Right kidney (tissue), 1 donor: ENCODE data around the gene PLA2G4F.

Source experiments
- DNase-seq: peaks from one replicate; pipeline ENCODE4 v3.0.0-alpha.2; 2016

The PLA2G4F gene

GRCh38 chr15:42165106-42165505 lies 8.7 kb upstream of the PLA2G4F start:
- no peak for DNase-seq

DNA sequence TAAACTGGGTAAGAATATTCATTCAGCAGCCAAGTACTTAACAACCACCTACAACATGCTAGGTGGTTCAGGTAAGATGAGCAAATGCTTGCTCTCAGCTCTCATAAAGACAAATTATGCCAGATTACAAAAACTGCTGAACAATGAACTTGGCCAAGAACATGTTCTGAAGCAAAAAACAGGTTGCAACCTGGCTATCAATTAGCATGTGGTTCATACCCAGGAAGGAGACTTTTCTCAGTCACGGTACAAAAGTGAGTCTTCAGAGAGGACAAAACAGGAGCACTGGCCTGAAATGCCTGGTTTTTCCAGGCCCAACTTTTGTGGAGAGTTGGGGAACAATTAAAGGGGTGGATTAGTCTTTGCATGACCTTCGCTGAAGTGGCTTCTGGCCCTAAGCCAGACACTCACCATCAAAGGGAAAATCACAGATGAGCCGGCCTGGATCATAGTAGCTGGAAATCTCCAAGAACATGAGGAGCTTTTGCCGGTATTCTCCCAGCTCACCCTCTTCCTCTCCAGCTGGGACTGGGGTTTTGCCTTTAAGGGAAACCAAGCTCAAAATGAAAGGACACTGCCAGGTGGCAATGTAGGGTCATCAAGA lies 7.6 kb upstream of the PLA2G4F start:
- no peak for DNase-seq

GRCh38 chr15:42163291-42163690 lies 6.9 kb upstream of the PLA2G4F start:
- no peak for DNase-seq

DNA sequence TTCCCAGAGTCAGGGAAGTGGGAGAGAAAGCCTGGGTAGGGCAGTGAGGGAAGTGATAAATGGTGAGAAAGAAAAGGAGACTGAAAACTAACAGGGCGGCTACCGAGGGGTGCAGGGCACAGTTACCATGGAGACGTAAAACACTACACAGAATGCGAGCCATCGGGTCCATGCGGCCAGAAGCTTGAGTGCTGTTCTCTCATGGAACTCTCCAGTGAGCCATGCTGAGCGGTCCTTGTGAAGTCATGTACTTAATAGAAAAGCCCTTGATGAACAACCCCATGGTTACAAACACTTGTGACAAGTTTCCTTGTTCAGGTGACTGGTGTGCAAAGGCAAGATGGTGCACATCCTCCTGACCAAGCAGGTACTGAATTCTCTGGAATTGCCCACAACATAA lies 3.7 kb upstream of the PLA2G4F start:
- no peak for DNase-seq

DNA sequence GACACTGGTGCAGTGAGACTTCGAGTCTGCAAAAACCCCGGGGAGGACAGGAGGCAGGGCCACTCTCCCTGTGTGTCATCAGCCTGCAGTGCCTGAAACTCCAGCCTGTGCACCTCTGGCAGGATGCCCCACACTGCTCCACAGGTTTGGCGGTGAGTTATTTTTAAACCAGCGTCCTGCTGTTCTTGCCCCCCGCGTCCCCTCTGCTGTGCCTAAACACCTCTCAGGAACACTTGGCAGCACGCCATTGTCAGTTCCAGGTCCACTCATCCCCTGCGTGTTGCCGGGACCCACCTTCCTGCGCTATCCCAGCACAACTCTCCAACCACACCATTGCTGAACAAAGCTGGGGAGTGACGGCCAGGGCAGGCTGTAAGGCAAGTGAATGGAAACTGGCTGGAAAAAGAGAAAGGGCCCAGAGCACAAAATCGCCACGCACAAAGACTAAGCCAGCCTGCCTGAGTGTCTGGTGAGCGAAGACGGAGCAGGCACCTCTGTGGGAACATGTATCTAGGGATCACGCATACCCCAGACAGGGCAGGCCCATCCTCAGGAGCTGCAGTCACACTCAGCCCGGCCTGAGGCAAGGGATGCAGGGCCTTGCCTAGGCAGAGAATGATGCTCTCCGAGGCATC lies 3.1 kb upstream of the PLA2G4F start:
- no peak for DNase-seq

DNA sequence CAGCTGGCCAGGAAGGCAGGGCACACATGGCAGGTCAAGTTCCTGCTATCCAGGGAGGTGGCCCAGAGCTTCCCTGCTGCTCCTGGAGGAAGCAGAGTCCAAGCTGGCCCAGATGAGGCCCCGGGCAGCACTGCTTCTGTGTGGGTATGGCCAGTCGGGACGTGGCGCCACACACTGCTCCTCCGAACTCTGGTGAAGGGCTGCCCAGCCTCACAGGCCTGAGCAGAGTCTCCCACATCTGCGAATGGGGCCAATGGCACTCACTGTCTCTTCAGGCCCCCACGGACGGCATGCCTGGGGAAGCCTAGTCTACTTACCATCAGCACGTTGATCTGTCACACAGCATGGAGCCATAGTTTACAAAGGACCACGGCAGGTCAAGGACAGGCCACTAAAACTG lies 2.5 kb upstream of the PLA2G4F start:
- no peak for DNase-seq

GRCh38 chr15:42157981-42158765 lies 1.7 kb upstream of the PLA2G4F start:
- no peak for DNase-seq

DNA sequence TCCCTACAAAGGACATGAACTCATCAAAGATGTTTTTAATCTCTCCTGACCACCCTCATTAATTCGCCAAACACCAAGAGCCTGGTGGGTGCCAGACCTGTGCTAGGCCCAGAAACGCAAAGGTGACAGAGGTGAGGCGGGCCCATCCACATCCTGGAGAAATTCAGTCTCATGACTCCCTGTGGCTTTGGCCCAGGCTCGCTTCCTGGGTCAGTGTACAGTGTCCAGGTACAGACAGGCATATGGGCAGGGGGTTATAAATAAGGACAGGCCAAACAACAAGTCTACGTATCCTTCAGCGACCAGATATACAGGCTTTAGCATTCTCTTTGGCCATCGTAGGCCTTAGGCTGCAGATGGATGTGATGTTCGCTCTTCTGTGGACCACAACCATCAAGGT lies 945 bp upstream of the PLA2G4F start:
- no peak for DNase-seq

DNA sequence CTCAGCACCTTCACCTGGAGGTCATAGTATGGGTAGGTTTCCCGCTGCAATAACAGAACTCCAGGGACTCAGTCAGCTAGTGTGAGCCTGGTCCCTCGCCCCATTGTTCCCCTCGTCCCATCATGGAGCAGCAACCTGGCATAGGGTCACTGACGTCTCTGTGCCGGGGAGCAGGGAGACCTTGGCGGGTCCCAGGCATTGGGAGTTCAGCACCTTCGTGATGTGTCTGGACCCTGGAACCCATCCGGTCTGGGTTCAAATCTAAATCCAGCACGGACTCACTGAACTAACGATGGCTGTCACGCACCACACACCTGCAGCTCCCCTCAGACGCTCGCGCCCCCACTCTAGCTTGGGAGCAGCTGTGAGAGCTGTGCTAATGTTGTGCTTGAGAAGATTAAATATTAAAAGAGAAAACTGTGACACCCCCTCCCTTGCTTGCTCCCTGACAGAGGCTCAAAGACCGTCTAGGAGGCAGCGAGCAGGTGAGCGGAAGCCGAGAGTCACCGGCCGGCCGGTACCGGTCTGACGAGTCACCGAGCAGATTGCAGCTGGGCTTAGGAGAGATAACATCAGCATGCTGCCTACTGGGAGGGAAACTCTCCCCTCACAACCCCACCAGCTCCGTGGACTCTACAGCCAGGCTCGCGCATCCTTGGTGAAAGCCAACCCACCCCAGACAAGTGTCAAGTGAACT lies 742 bp downstream of the PLA2G4F start:
- peak; percentile 51 for DNase-seq

DNA sequence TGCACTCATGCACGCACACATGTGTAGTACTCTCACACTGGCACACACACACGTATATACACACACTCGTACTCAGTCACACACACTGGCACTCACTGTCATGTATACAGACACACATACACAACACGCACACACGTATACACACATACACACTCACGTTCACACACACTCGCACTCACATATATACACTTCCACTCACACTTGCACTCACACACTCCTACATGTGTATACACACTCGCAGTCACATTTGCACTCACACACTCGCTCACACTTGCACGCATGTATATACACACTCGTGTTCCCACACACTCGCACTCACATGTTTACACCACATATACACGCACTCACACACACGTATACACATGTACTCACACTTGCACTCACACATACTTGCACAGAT lies 1.5 kb downstream of the PLA2G4F start:
- peak; percentile 61 for DNase-seq

GRCh38 chr15:42154212-42154941 lies 2.1 kb downstream of the PLA2G4F start:
- peak; percentile 63 for DNase-seq

DNA sequence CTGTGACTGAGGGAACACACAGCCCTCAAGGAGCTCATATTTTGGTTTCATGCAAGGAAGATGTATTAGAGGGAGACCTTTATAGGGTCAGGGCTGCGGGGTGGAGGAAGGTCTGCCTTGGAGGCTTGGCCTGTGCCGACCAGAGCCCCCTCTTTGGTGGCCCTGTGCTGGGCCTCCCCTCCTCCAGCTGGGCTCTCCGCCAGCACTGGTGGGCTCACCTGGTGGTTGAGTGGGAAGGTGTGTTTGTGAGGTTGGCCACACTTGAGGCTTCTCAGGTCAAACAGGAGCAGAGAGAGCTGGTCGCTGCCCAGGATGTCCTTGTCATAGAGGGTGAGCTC lies 2.6 kb downstream of the PLA2G4F start:
- DNase-seq, result no peak

DNA sequence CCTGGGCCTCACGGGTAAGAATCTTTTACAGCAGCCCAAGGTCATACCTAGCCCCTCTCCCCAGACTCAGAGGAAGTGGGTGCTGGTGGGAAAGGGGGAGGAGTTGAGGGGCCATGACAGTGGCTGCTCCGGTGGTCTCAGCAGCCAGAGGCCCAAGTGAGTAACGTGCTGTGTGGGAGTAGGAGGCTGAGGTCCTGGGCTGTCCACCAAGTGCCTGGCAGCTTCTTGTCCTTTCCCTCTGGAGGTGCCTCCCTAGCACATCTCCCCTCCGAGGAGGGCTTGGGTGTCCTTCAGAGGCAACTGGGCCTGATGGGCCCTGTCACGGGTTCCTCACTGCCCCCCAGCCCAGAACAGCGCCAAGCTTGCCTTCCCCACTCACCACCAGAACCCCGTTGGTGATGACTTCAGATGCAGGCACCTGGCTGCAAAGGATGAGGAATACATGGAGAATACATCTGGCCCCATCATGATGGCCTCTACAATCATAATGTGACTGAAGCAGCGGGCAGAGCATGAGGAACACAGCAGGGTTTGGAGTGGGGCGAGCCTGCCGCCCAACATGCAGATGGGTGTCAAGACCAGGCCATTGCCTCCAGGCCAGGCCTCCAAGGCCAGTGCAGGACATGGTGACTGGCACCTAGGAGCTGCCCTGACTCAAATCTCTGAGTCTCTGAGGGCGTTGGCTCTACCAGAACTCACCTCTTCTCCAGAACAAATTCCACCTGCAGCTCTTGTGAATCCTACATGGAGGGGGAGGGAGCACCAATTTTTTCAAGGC lies 3.3 kb downstream of the PLA2G4F start:
- DNase-seq, result no peak

DNA sequence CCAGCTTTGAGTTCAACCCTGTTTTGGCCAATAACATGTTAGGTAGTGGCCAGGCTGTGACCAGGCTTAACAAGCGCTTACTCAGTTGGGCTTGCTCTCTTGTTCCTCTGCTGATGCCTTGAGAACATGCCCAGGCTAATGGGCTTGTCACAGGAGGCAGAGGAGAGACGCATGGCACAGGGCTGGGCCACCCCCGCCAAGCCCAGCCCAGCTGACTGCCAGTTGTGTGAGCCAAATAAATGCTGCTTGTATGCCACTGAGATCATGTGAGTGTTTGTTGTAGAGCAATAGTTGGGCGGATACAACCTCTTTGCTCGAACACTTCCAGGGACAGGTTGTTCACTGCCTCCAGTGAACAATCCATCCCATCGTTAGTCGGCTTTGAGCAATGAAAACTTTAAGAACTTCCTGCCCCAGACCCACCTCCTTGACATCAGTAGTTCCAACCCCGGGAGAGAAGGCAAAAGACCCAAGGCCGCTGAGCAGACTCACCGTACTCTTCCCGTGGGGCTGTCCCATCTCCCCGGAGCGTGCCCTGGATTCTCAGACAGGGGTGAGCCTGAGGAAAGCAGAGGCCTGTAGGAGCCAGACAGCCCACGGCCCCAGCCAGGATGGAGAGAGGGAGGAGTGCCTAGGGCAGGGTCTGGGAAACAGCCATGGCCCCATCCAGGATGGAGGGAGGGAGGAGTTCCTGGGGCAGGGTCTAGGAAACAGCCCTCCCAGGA lies 4.1 kb downstream of the PLA2G4F start:
- no peak for DNase-seq

DNA sequence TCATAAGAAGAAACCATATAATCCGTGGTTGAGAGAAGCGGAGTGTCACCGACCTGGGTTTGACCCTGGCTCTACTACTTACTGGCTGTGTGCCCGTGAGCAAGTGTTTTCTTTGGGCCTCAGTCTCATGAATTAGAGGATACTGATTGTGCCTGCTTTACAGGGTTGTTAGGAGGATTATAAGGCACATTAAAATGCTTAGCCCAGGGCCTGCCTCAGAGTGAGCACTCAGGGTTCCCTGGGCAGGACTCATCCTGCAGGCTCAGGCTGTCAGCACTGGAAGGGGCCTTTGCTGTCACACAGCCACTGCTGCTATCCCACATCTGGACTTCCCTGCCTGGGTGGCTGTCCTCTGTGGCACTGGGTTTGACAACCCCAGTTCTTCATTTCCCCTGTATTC lies 4.7 kb downstream of the PLA2G4F start:
- no peak for DNase-seq

- DNase-seq, result no peak
Observed at GRCh38 chr15:42151141-42151561, 5.3 kb downstream of the PLA2G4F start.

GRCh38 chr15:42150219-42150970 lies 6.0 kb downstream of the PLA2G4F start:
- DNase-seq, result no peak

DNA sequence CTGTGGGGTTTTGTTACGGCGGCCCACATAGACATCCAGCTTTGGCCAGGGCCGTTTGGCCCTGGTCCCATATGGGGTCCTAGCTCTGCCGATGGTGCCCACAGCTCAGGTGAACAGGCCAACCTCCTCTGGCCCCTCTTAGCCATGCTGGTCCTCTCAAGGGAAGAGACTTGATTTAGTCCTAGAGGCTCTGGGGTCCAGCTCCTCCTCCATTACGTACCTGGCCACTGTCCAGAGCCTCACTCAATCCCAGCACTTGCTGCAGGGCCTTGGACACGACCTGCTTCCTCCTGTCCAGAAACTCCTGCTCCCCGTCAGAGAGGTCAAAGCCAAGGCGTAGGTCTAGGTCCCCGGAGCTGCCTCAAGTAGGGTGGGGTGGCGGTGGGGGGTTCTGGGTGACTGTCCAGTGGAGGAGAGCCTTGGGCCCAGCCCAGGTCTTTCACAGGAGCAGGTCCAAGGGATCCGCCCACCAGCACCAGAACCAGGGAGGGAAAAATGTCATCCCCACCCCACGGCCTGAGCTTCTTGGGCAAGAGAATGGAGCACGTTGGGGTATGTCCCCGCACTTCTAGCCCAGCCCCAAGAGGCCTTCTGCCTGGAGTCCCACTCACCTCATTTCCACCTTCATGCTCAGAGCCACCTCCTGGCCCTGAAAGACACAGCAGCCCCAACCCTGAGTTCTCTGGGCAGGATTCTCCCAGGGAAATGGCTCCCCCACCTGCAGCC lies 6.8 kb downstream of the PLA2G4F start:
- no peak for DNase-seq

- no peak for DNase-seq
Observed at GRCh38 chr15:42148808-42149492, 7.5 kb downstream of the PLA2G4F start.
